ENCODE results near the gene UBE2Z. TPM values are rescaled to one million over a fixed set of nuclear protein-coding genes. Genes with fewer than 3 reads are reported as not detected.

UBE2Z gene
- total and polyA plus RNA-seq, 12 donors, result 30.8 to 92.2 (median 75.1) TPM

- intact Hi-C loops (cut with DNase I), result loop anchor here in 1 of 2 donors (5.0 to 10.0 kb wide), 2 partner anchors 76 to 152 kb away; no protein-coding TSS in a partner anchor
- H3K4me1 ChIP-seq (replicated peaks in 1 of 2), result no peaks in the 10 kb centered on the region
- H3K27me3 ChIP-seq, result no peaks in the 10 kb centered on the region
- WGBS, 4 donors, result 40 to 58% (median 52%) methylated on average over 10 of the region's 10 CpGs
- no peak for DNase-seq
- no peaks in the 10 kb centered on the region for H3K9me3 ChIP-seq (replicated peaks in 1 of 3)
- no peak overlapping the region for H3K27ac ChIP-seq
- TF ChIP-seq POLR2A (IDR thresholded peaks at IDR 0.05), result no peak
- TF ChIP-seq CTCF (IDR thresholded peaks at IDR 0.05), result no peak
- no peaks in the 10 kb centered on the region for H3K36me3 ChIP-seq (replicated peaks in 1 of 2)
- no peak overlapping the region for H3K4me3 ChIP-seq
Observed at GRCh38 chr17:48883171-48883570, 25.0 kb upstream of the UBE2Z start.

GRCh38 chr17:48890086-48890485, 18.1 kb upstream of the UBE2Z start:
- TF ChIP-seq POLR2A (IDR thresholded peaks at IDR 0.05), result no peak
- no peak for TF ChIP-seq CTCF (IDR thresholded peaks at IDR 0.05)
- H3K9me3 ChIP-seq (replicated peaks in 1 of 3), result no peaks in the 10 kb centered on the region
- no peaks in the 10 kb centered on the region for H3K27me3 ChIP-seq
- peaks cover 0 to 4% of the 10 kb centered on the region in 2 donors for H3K36me3 ChIP-seq (replicated peaks in 1 of 2)
- H3K4me3 ChIP-seq, result no peak overlapping the region
- no peak overlapping the region for H3K27ac ChIP-seq
- peaks cover 10 to 21% of the 10 kb centered on the region in 2 donors for H3K4me1 ChIP-seq (replicated peaks in 1 of 2)
- 86 to 100% (median 90%) methylated on average over 2 of the region's 2 CpGs for WGBS, 4 donors
- no peak for DNase-seq
- intact Hi-C loops (cut with DNase I), result no loop called here

GRCh38 chr17:48892940-48893645, 15.1 kb upstream of the UBE2Z start:
- peaks cover 10 to 21% of the 10 kb centered on the region in 2 donors for H3K4me1 ChIP-seq (replicated peaks in 1 of 2)
- peaks cover 0 to 23% of the 10 kb centered on the region in 2 donors for H3K36me3 ChIP-seq (replicated peaks in 1 of 2)
- intact Hi-C loops (cut with DNase I), result no loop called here

More at GRCh38 chr17:48892940-48893645, 15.1 kb upstream of the UBE2Z start:
- WGBS, 4 donors, result 0 to 1% (median 1%) methylated on average over 12 to 24 of the region's 24 CpGs
- peak overlapping the region in 3 of 5 donors; percentile 80 to 90 (median 80) for H3K27ac ChIP-seq
- H3K9me3 ChIP-seq (replicated peaks in 1 of 3), result no peaks in the 10 kb centered on the region
- no peaks in the 10 kb centered on the region for H3K27me3 ChIP-seq
- H3K4me3 ChIP-seq, result peak overlapping the region; percentile 52 to 87 (median 60)
- DNase-seq, result no peak
- no peak for TF ChIP-seq POLR2A (IDR thresholded peaks at IDR 0.05)
- no peak for TF ChIP-seq CTCF (IDR thresholded peaks at IDR 0.05)

Data from adrenal gland (tissue), 12 donors.